HG03064 (cell line): ENCODE data around the gene RNF39.

ENCODE experiments used
- ATAC-seq: cut with Tn5 transposase; IDR thresholded peaks from one replicate; pipeline ENCODE4 v1.9.1; 2021; ENCODE audit warnings: low read depth; ENCODE audit not compliant: unreplicated experiment

Gene RNF39

DNA sequence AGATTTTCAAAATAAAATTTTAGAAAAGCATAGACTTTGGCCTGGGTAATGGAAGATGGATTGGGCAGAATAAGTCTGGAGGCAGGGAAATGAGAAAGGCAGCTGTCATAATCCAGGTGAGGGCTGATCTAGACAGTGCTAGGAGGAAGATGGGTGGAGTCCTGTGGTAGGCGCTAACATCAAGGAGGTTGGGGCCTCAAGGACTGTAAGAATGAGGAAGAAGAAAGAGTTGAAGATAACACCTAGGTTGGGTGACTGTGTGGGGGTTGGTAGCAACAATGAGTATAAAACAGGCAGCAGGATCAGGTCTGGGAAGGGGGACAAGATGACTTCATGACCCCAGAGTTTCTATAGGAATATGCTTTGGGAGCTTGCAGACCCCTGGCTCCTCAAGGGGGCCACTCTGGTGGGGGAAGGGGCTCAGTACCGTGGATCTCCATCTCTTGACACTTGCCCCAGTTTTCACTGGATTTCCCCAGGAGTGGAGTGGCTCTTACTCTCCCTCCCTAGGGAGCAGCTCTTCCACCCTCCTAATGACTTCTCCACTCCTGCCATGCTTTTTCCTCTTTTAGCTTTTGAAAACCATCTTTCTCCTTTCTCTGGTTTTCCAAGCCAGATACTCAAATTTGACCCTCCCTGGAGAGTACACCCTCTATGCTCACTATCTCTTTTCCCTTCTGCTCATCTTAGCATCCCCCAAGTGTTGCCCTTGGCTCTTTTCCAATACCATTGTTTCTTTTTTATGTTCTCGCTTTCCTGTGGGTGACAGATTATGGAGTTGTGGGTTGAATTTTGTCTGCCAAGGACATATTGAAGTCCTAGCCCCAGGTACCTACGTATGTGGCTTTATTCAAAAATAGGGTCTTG, 22.6 kb upstream of the RNF39 start:
- ATAC-seq = no peak

DNA sequence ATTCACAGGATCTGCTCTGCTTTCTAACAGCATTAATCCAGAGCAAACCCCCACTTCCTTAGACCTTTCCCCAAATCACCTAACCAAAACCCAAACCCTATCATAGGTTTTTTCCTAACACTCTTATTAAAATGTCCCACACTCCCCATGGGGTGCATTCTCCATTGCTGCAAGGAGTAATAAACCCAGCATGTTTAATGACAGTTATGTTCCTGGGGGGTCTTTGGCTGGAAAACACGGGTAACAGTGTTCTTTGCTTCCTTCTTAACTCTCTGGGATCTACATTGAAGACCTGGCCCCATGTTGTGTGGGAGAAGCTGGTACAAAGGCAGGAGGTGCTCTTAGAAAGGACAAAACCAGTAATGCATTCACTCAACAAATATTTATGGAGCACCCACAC, 21.3 kb upstream of the RNF39 start:
- no peak for ATAC-seq

DNA sequence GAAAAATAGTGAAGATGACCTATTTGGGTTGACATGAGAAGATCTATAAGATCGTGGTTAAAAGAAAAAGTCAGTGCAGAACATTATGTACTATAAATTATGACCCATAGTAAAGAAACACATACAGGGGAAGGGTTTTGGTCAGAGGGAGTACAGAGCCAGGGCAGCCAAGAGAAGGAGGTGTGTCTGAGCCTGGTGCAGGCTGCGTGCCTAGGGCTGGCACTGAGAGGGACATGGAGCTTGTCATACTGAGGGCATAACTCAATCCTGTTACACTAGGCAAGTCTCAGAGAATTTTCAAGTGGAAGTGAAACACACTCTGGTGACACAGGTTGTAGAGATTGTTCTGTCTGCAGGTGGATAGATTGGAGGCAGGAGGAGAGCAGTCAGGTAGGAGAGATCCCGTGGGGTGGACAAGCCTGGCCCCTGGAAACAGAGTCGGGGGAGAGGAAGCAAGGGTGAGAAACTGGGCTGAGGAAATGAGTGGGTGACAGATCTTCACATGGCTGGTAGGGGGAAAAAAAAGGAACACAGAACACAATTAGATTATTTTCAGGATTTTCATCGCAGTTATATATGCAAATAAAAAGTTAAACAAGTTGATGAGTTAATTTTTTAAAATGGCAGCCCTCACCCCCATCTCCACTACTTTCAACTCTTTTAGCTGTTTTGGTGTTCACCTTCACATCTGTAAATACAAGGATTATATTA, 18.5 kb upstream of the RNF39 start:
- ATAC-seq = no peak

DNA sequence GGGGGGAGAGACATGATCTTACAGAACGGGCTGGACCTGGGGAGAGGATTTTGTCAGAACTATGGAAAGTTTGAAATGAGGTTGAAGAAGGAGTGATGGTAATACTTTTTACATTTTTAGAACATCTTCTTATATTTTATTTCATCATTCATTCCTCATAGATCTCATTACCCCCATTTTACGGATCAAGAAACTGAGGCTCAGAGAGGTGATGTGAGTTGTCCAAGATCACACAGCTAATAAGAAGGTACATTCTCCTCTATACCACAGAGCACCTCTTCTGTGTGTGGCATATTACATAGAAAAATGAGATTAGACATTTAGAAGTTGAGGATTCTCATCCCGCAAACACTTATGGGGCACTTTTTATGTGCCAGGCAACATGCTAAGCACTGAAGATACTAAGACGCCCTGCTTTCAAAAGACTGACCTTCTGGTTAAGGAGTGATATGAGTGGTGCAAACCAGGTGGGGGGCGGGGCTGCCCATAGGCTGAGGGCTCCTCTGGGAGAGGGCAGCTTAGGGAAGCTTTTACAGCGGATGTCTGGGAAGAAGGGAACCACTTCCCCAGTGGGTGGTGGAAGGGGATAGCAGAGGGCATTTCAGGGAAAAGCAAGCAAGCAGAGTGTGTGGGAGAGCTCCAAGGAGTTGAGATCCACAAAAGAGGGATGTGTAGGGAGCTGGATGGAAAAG, 17.4 kb upstream of the RNF39 start:
- ATAC-seq = no peak

DNA sequence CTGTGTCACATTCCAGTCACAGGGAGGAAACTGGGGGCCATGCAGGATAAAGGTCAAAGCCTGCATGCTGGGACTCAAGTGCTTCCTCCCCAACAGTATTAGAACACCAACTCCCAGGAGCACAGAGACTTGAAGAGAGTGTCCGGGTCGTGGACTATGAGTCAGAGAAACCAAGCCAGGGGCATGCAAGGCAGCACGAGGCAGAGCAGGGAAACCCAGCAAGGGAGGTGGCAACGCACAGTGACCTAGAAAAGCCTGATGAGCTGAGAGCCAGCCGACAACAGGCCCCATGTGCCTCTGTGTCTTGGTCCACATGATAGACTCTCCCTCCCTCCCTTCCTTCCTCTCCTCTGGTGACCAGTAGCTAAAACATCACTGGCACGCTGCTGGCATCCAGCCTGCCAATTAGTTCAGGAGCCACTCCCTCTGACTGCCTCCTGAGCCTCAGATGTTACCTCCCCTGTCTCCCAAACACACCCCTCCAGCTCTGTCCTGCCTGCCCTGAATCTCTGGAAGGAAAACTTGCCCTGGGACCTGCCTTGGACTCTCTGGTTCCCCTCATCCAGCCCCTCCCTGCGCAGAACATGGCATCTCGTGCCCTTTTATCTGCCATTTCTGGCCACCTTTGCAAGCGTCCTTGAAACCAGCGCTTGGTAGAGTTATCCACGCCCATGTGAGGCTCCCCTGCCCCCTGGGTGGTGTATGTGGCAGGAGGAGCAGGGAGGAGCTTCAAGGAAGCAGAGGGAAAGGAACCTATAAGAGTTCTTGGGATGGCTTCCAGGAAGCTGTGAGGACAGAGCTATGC, 16.2 kb upstream of the RNF39 start:
- ATAC-seq = no peak

DNA sequence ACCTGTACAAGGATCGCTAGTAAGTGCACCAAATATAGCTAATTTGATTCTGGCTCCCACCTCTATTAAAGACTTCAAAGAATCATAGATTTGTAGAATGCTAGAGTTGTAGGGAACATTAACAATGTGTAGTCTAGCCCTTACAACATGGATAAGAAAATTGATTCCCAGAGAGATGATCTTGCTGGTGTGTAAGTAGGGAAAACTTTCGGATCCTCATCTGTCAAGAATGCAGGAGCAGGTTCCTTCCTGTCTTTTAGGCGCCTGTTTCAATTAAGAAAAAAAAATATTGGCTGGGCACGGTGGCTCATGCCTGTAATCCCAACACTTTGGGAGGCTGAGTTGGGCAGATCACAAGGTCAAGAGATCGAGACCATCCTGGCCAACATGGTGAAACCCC, 12.3 kb upstream of the RNF39 start:
- ATAC-seq = no peak

DNA sequence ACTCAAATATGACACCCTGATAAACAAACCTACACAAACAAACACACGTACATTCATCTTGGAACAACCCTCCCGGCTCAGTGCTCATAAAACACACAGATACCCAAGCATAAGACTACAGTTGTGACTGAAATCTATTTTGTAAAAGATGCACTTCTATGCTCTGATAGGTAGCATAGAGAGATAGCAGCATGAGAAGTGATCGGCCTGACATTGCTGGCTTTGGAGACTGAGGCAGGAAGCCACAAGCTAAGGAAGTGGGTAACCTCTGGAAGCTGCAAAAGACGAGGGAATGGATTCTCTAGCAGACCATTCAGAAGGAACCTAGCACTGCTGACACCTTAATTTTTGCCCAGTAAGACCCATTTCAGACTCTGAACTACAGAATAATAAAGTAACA, 1.6 kb upstream of the RNF39 start:
- ATAC-seq = no peak

DNA sequence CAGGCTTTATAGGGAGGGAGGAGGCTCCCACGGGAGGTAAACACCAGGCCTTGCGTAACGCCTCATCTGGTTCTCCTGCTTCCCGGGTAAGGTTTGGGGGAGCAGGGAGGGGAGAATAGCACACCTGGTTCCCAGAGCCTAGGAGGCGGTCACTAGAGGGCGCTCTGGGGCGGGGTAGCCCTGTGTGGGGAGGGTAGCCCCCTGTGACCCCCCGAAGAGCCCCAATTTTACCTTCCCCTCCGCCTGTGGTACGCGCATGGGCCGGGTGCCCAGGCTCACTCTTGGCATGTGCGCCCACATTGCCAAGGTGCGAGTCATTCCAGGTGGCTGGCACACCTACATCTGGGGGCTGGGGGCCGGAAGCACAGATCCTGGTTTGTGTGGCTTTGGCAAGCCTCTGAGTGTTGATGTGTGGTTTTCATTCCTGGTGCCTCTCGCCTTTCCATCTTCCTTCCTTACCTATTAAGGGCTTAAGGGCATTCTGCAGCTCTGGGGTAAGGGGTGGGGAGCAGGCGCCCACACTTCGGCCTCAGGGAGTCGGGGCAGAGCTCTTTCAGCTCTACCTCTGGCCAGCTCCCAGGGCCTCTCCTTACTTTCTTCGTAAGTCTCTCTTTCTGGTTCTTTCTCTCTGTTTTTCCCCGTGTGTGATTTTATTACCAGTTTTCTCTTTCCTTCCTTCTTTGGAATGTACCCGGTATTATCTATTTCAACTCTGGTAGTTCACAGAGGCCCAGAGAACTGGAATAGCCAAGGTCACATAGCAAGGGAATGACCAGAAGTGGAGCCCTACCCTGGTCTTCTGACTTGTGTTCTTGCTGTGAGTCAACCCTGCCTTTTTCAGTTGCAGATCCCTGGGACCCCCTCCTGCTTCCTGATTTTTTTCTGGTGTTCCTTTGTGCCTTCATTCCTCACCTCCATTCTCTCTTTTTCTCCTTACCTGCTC, 492 bp upstream of the RNF39 start:
- no peak for ATAC-seq

DNA sequence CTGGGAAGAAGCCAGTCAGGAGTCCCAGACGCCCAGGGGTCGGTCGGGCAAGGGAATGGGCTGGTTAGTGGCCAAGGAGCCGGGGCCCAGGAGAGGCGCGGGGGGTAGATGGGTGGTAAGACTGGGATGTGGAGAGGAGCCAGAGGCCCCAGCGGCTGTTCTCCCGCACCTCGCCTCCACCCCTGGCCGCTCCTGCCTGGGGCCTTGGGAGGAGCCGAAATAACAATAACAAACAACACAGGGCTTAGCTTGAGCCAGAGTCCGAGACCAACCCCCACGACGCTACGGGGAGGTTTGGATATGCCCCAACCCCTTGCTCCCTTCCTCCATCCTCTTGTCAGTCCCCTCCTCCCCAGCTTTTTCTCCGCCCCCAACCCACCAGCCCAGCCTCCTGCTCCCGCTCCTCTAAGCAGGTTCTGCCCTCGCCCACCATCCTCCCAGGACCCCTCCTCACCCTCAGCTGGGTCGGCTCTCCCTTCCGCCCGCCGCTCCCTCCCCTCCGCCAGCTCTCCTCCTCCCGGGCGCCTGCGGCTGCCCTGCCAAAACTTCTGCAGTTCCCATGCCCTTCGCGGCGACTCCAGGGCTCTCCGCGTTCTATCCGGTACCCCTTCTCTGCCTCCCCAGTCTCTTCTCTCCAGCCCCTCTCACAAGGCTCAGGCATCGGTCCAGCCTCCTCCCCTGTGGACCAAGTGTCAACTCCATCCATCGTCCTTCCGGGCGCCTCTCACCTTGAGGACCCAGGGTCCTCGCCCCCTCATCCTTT, 1.1 kb downstream of the RNF39 start:
- ATAC-seq = no peak

DNA sequence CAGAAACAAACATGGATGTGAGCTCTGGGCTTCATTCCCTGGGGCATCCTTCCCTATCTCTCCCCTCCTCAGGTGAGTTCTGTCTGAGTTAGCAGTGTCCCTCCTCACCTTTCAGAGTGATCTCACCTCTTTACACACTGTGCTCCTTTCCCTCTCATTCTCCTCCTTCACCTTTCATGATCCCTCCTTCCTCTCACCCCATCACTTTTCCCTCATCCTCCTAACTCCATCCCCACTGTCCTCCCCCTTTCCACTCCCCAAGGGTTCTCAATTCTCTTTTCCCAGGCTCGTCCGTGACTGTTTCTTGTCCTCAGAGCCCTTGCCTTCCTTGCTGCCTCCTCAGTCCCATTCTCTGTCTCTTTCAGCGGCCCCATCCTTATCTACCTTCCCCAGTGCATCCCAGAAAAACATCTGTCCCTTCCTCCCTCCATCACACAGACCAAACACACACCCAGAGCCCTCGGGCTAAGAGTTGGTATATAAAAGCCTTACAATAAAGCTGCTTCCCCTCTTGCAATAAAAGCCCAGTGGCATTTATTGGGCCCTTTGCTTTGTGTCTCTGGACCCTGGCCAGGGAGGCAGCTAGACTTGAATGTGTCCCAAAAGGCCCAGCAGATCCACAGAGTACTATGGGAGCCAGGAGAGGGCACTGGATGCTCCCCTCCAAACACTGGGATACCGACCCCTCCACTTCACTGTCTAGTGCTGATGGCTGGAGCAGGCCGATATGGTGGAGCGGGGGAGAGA, 1.9 kb downstream of the RNF39 start:
- no peak for ATAC-seq

DNA sequence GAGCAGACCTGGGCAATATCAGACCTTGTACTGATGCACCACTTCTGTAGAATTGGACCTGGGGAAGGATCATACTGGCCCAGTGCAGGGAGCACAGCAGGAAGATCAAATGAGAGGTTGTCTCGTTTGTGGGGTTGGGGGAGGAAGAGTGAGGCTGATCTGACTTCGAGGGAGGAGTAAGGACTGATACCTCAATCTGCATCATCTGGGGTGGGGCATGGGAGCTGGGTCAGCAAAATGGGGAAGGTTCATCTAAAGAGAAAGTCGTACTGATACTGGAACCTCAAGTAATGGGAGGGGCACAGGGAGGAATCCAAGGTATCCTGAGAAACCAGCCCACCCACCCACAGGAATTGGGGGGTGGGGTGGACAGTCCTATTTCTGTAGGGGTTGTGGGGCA, 3.7 kb downstream of the RNF39 start:
- no peak for ATAC-seq

DNA sequence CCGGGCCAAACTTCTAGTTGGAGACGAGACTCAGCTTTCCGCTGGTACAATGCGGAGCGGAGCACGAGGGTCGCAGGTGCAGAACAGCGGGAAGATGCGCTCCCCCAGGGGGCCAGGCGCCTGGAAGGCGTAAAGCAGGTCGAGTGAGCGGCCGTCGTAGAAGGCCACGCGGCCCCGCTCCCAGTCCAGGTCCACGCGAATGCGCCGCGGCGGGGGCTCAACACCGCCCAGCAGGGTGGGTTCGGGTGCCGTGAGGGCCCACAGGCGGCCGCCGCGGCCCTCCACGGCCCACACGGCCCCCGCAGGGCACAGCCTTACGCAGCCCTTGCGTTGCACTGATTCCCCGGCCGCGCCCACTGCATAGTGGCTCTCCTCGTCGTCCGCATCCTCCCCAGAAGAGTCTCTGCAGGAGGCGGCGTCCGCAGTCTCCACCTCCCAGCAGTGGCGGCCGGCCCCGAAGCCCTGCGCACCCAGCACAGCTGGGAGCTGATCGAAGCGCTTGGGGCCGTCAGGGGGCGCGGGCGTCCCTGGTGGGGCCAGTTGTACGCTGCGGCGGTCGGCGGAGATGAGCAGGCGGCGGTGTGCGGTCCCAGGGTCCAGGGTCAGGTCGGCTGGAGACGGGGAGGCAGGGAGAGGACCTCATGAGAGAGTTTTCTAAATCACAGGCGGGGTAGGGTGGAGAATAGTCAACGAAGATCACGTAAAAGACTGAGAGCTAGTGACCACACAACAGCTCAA, 4.3 kb downstream of the RNF39 start:
- no peak for ATAC-seq

DNA sequence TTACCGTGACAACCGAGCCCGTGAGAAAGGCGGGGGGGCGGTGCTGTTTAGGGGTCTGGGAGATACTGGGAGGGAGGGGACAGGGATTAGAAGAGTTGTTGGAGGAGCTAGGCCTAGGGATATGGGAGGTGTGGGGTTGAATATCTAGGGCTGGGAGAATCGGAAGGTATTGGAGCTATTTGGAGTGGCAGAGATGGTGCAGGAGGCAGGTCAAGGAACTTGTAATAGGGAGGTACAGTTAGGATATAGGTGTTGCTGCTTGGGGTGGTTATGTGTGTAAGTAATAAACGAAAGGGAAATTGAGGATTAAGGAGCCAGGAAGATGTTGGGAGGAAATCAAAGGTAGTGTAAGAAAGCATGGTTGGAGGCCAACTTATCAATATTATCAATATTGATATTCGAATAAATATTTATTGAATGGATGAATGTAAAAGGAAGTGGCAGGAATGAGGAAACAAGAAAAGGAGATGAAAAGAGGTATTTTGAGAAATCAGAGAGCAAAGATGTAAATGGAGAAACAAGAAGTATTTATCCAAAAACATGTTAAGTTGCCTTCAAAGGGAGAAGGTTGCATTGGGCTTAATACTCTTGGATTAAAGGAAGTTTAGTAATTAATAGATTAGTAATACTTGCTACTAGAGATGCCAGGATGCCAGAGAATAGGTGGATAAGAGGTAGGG, 8.0 kb downstream of the RNF39 start:
- ATAC-seq = no peak

DNA sequence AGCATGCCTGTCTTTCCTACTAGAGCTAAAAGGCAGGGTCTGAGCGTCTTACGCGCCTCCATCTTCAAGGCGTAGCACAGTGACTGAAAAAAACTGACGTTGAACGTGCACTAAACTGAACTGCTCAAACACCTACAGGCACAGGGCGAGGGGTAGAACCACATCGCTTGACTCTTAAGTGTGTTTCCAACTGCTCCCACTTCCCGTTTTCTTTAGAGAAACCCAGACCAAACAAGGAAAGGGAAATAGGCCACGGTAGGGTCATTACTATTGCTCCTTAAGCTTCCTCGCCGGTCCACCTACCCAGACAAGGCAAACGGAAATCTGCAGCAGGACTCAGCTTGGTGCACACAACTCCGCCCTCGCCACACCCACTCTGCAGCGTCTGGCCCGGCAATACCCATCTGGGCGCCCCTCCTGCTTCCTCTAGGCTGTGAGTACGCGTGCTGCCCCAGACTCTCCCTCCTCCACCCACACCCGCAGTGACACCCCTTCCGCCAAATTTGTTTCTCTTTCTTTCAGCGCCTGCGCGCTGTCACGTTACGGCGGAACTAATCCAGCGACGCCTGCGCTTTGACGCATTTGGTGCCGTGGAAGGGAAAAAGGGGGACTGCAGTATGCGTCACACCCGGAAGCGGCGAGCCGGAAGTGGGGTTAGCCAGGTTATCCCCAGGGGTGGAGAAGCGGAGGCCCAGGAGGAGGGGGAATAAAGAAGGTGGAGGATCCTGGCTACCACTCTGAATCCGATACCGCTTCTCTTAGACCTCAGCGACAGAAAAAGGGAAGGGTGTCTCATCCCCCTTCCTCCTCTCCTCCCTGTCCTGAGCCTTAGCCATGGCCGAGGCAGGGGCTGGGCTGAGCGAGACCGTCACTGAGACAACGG, 8.8 kb downstream of the RNF39 start, which contains the start of gene PPP1R11:
Gene PPP1R11, plus strand, starts transcription at position 622 of the 883 bp plus-strand sequence. Its CDS starts 213 bp downstream, at position 835.
- peak; percentile 94 for ATAC-seq

DNA sequence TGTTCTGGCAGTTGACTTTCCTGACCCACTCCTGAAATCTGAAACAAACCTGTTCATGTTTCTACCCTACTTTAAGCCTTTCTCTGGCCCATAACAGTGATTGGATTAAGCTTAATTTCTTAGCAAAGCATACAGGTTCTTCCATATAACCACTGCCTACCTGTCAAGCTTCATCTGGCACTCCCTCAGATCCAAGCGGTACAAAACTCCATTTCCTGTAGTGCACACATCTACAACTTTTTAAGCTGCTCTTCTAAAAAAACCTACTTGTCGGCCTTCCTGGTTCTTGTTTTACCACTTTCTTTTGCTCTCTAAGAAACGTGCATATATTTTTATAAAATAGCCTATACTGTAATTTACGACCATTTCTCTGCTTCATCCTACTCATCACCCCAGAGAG, 9.5 kb downstream of the RNF39 start:
- no peak for ATAC-seq

DNA sequence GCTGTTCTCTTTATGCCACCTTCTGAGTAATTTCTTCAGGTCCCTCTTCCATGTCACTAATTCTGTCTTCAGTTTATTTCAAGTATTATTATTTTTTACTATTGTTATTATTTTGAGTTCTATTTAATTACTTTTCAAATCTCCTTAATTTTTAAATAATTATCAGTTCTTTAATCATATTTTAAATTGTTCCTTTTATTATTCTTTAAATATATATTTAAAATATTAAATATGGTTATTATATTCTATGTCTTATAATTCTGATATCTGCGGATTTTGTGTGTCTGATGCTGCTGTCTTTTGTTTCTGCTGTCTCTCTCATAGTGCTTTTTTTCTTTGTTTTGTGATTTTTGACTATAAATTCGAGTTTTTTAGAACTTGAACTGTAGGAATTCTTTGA, 12.3 kb downstream of the RNF39 start:
- ATAC-seq = no peak
